ENCODE measurements around the gene PPP3CA.
A peak's percentile ranks its signal among the peaks of the same experiment; 100 is the strongest.

Gene PPP3CA

DNA sequence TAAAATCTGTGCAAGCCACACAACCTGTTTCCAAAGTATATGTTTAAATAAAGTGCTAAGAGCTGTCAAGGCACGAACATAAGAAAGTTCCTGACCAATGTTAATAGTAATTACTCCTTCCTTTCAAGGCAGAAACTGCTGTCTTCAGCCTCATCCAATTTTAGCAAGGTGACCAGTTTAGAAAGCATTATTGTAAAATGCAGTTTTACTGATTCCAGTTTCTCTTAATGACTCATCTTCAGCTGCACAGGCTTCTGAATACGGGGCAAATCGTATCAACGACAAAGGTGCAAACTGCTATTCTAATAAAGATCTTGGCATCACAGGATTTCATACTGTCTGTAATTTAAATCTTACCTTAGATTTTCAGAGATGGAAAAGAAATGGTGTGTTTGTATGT lies 87.5 kb downstream of the PPP3CA start:
- no peaks in the 10 kb centered on the region for H3K36me3 ChIP-seq (ENCODE audit: insufficient read depth, low read length)
- no peaks in the 10 kb centered on the region for H3K27me3 ChIP-seq (ENCODE audit: insufficient read depth, low read length)
- H3K4me3 ChIP-seq (ENCODE audit: low read depth, low read length, poor library complexity, severe bottlenecking), result no peak overlapping the region
- H3K9me2 ChIP-seq (ENCODE audit: low read depth, low read length), result no peaks in the 10 kb centered on the region
- TF ChIP-seq, protein P1, sequence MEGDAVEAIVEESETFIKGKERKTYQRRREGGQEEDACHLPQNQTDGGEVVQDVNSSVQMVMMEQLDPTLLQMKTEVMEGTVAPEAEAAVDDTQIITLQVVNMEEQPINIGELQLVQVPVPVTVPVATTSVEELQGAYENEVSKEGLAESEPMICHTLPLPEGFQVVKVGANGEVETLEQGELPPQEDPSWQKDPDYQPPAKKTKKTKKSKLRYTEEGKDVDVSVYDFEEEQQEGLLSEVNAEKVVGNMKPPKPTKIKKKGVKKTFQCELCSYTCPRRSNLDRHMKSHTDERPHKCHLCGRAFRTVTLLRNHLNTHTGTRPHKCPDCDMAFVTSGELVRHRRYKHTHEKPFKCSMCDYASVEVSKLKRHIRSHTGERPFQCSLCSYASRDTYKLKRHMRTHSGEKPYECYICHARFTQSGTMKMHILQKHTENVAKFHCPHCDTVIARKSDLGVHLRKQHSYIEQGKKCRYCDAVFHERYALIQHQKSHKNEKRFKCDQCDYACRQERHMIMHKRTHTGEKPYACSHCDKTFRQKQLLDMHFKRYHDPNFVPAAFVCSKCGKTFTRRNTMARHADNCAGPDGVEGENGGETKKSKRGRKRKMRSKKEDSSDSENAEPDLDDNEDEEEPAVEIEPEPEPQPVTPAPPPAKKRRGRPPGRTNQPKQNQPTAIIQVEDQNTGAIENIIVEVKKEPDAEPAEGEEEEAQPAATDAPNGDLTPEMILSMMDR (IDR thresholded peaks at IDR 0.05; ENCODE audit: low read length), result no peak
- H3K9ac ChIP-seq (ENCODE audit: low read length), result no peak overlapping the region
- no peak overlapping the region for H3K27ac ChIP-seq (ENCODE audit: low read depth, low read length, poor library complexity, severe bottlenecking)
- no peak overlapping the region for H3K4me2 ChIP-seq (ENCODE audit: low read length)
- no peaks in the 10 kb centered on the region for H3F3A ChIP-seq (ENCODE audit: insufficient read depth, low read length)
- H3K9me3 ChIP-seq (ENCODE audit: low read length), result no peaks in the 10 kb centered on the region
- H2AFZ ChIP-seq (ENCODE audit: low read length), result no peak overlapping the region
- H4K20me1 ChIP-seq (ENCODE audit: insufficient read depth, low read length), result peaks cover 4% of the 10 kb centered on the region; the same call in 1 of the 2 replicates
- peaks cover 63% of the 10 kb centered on the region for H3K4me1 ChIP-seq (ENCODE audit: insufficient read depth, low read length, severe bottlenecking)
- peaks cover 80% of the 10 kb centered on the region for H3K79me2 ChIP-seq (ENCODE audit: insufficient read depth, low read length)

DNA sequence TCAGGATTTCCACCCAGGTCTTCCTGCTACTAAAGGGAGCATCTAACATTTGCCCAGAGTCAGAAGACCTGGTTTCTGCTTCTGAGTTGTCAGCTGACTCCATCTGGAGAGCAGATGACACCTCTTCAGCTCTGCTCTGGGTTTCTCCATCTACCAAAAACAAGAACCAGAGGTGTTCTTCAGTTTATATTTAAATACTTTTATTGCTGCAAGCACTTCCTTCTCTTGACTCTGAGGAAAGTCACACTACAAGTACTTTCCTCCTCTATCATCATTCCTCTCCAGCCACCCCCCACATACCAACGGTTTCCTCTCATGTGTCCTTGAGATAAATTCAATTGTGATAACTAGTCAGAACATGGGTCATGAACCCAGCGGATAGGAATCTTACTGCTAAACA lies 88.4 kb downstream of the PPP3CA start:
- Histone ChIP-seq H3K4me1 (ENCODE audit: insufficient read depth, low read length, severe bottlenecking) (peaks cover 53% of the 10 kb centered on the region), H3K4me3 (ENCODE audit: low read depth, low read length, poor library complexity, severe bottlenecking) (no peak overlapping the region), H3K4me2 (ENCODE audit: low read length) (no peak overlapping the region; the same call in 1 of the 2 replicates), H3K9me2 (ENCODE audit: low read depth, low read length) (no peaks in the 10 kb centered on the region), H3K9ac (ENCODE audit: low read length) (no peak overlapping the region), H3K27me3 (ENCODE audit: insufficient read depth, low read length) (no peaks in the 10 kb centered on the region), H4K20me1 (ENCODE audit: insufficient read depth, low read length) (peaks cover 4% of the 10 kb centered on the region; the same call in 1 of the 2 replicates), H3K36me3 (ENCODE audit: insufficient read depth, low read length) (no peaks in the 10 kb centered on the region), H3K9me3 (ENCODE audit: low read length) (no peaks in the 10 kb centered on the region), H2AFZ (ENCODE audit: low read length) (no peak overlapping the region), H3K79me2 (ENCODE audit: insufficient read depth, low read length) (peaks cover 80% of the 10 kb centered on the region), H3F3A (ENCODE audit: insufficient read depth, low read length) (no peaks in the 10 kb centered on the region), H3K27ac (ENCODE audit: low read depth, low read length, poor library complexity, severe bottlenecking) (peak overlapping the region; percentile 27)
- no peak for TF ChIP-seq EZH2 (IDR thresholded peaks at IDR 0.05; ENCODE audit: borderline replicate concordance, low read length)
- TF ChIP-seq, protein P1 (IDR thresholded peaks at IDR 0.05; ENCODE audit: low read length), result no peak

DNA sequence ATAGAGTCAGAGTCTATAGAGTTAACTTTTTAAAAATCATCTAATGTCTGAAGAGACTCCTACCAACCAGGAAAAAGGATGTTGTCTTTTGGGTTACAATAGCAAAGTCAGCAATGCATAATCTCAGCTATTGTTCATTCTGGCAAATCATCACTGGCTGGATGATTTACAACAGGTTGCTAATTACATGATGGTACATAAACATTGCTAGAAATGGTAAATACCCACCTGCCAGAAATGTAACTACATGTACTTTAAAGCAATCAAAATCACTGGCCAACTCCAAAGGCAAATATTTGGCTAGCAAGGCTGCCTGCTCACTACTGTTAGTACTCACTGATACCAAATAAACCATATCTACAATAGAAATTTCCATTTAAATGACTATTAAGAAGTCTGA lies 91.1 kb downstream of the PPP3CA start:
- H3K36me3 ChIP-seq (ENCODE audit: insufficient read depth, low read length), result no peaks in the 10 kb centered on the region
- H3K4me3 ChIP-seq (ENCODE audit: low read depth, low read length, poor library complexity, severe bottlenecking), result no peak overlapping the region
- H2AFZ ChIP-seq (ENCODE audit: low read length), result no peak overlapping the region
- no peaks in the 10 kb centered on the region for H3F3A ChIP-seq (ENCODE audit: insufficient read depth, low read length)
- H3K4me2 ChIP-seq (ENCODE audit: low read length), result no peak overlapping the region
- no peak overlapping the region for H3K9ac ChIP-seq (ENCODE audit: low read length)
- H3K9me3 ChIP-seq (ENCODE audit: low read length), result no peaks in the 10 kb centered on the region
- H3K27ac ChIP-seq (ENCODE audit: low read depth, low read length, poor library complexity, severe bottlenecking), result no peak overlapping the region
- no peaks in the 10 kb centered on the region for H3K9me2 ChIP-seq (ENCODE audit: low read depth, low read length)
- peaks cover 39% of the 10 kb centered on the region for H3K4me1 ChIP-seq (ENCODE audit: insufficient read depth, low read length, severe bottlenecking)
- H3K79me2 ChIP-seq (ENCODE audit: insufficient read depth, low read length), result peaks cover 92% of the 10 kb centered on the region
- no peak for TF ChIP-seq EZH2 (IDR thresholded peaks at IDR 0.05; ENCODE audit: borderline replicate concordance, low read length)
- TF ChIP-seq, protein P1 (IDR thresholded peaks at IDR 0.05; ENCODE audit: low read length), result no peak
- H3K27me3 ChIP-seq (ENCODE audit: insufficient read depth, low read length), result no peaks in the 10 kb centered on the region
- H4K20me1 ChIP-seq (ENCODE audit: insufficient read depth, low read length), result peaks cover 4% of the 10 kb centered on the region; the same call in 1 of the 2 replicates
